Measurements from ENCODE around the gene FOXE3. TPM values are rescaled to one million over a fixed set of nuclear protein-coding genes. Genes with fewer than 3 reads are reported as not detected.

The FOXE3 gene
- total and polyA plus RNA-seq, 2 of the 4 experiments (the other 2 are of a cell fraction): 0.12 TPM; not detected in 1

DNA sequence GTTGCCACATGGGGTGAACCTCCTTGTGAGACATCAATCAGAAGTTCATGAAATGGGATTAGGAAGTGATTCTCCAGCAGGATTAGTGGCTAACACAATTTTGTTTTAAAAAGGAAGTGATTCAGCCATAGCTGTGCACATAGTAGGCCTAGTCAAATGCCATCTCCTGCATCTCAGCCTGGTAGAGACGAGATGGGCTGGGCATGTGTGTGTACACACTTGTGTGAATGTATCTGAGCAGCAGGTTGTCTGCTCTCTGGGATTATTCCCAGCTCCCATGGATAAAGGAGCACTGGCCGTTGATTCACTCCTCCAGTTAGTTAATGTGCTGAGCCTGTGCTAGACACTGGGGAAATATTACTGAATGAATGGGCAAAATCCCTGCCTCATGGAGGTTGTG is 2.0 kb downstream of the FOXE3 start:
- H3K9me1 ChIP-seq (ENCODE audit: insufficient read depth, low read length): no peaks in the 10 kb centered on the region
- H3K23ac ChIP-seq (ENCODE audit: low read depth, low read length): no peak overlapping the region
- H3K9me3 ChIP-seq (ENCODE audit: control insufficient read depth, insufficient read depth, low read length): no peaks in the 10 kb centered on the region
- peaks cover 48% of the 10 kb centered on the region for H3K27me3 ChIP-seq (ENCODE audit: control insufficient read depth, insufficient read depth, low read length)
- H4K8ac ChIP-seq (ENCODE audit: low read depth in 2 of 2, low read length in 2 of 2): no peak overlapping the region
- TF ChIP-seq CHD1 (IDR thresholded peaks at IDR 0.05; ENCODE audit: low read depth, low read length) (no peak), USF2 (IDR thresholded peaks at IDR 0.05; ENCODE audit: low read depth, low read length) (no peak), POLR2A (IDR thresholded peaks at IDR 0.05; ENCODE audit: low read depth, low read length) (no peak), RCOR1 (IDR thresholded peaks at IDR 0.05; ENCODE audit: insufficient replicate concordance, low read length) (no peak), CTCF (conservative IDR thresholded peaks at IDR 0.05; ENCODE audit: low read depth, low read length) (no peak), NFE2L2 (IDR thresholded peaks at IDR 0.05; ENCODE audit: low read depth, low read length) (no peak), MAFK (IDR thresholded peaks at IDR 0.05; ENCODE audit: low read depth, low read length) (no peak), MXI1 (IDR thresholded peaks at IDR 0.05; ENCODE audit: borderline replicate concordance, low read depth, low read length) (no peak), MAZ (IDR thresholded peaks at IDR 0.05; ENCODE audit: borderline replicate concordance, low read depth, low read length) (no peak), CEBPB (IDR thresholded peaks at IDR 0.05; ENCODE audit: low read depth, low read length) (no peak), SMC3 (IDR thresholded peaks at IDR 0.05; ENCODE audit: low read depth, low read length) (no peak), RFX5 (IDR thresholded peaks at IDR 0.05; ENCODE audit: low read depth, low read length) (no peak), RAD21 (IDR thresholded peaks at IDR 0.05; ENCODE audit: low read length) (no peak), FOS (IDR thresholded peaks at IDR 0.05; ENCODE audit: low read depth, low read length) (no peak), BHLHE40 (IDR thresholded peaks at IDR 0.05; ENCODE audit: low read depth, low read length) (no peak)
- TF ChIP-seq, protein P1, sequence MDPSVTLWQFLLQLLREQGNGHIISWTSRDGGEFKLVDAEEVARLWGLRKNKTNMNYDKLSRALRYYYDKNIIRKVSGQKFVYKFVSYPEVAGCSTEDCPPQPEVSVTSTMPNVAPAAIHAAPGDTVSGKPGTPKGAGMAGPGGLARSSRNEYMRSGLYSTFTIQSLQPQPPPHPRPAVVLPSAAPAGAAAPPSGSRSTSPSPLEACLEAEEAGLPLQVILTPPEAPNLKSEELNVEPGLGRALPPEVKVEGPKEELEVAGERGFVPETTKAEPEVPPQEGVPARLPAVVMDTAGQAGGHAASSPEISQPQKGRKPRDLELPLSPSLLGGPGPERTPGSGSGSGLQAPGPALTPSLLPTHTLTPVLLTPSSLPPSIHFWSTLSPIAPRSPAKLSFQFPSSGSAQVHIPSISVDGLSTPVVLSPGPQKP (IDR thresholded peaks at IDR 0.05; ENCODE audit: borderline replicate concordance, low read depth, low read length): no peak
- WGBS, 2 experiments (ENCODE audit: extremely low coverage in 2 of 2, insufficient read length in 1 of 2): no CpG with 5 or more reads among the region's 2 CpGs
- ChIA-PET CTCF (interaction anchor here (1.3 kb wide), 1 partner anchor 29 kb away, joined by 6 read pairs; no protein-coding TSS in a partner anchor), POLR2A (ENCODE audit: unreplicated experiment) (no interaction called here)
- no peak overlapping the region for H2AK5ac ChIP-seq (ENCODE audit: low read depth, low read length)
- no peaks in the 10 kb centered on the region for H3K36me3 ChIP-seq (ENCODE audit: control insufficient read depth, insufficient read depth, low read length)
- peaks cover 2% of the 10 kb centered on the region; the same call in 1 of the 2 replicates for H4K20me1 ChIP-seq (ENCODE audit: insufficient read depth, low read length)
- no peaks in the 10 kb centered on the region for H3K4me1 ChIP-seq (ENCODE audit: control insufficient read depth, insufficient read depth, low read length)
- no peak overlapping the region for H2AK9ac ChIP-seq (replicated peaks; ENCODE audit: low read depth, low read length, poor library complexity)
- no peaks in the 10 kb centered on the region for H3K79me1 ChIP-seq (ENCODE audit: low read depth in 1 of 2, low read length in 2 of 2)
- H3K14ac ChIP-seq (replicated peaks; ENCODE audit: low read depth, low read length): no peak overlapping the region
- H3K56ac ChIP-seq (ENCODE audit: extremely low read depth, insufficient read depth, low read length): no peak overlapping the region
- H3K27ac ChIP-seq (ENCODE audit: insufficient read depth, low read length): no peak overlapping the region
- no peak overlapping the region for H3K18ac ChIP-seq (ENCODE audit: low read depth, low read length)
- H2AFZ ChIP-seq (replicated peaks; ENCODE audit: low read length, poor library complexity): no peak overlapping the region
- DNase-seq (no peak), ATAC-seq (ENCODE audit: low read depth) (no peak)
- no peak overlapping the region for H3K9ac ChIP-seq (ENCODE audit: low read depth, low read length)
- intact Hi-C loops (cut with micrococcal nuclease): no loop called here
- H3K4me3 ChIP-seq (ENCODE audit: insufficient read depth, low read depth, low read length): no peak overlapping the region
- H2BK5ac ChIP-seq (ENCODE audit: low read depth, low read length, poor library complexity, severe bottlenecking): no peak overlapping the region
- H2BK15ac ChIP-seq (ENCODE audit: low read depth, low read length): no peak overlapping the region
- in situ Hi-C loops (cut with MboI; ENCODE audit: low sequenced_read_pairs): no loop called here
- dilution Hi-C loops (cut with HindIII; ENCODE audit: low sequenced_read_pairs, unreplicated experiment): no loop called here
- no TSS peak for BruUV-seq (replicated peaks)
- no peak overlapping the region for H2BK120ac ChIP-seq (ENCODE audit: low read depth, low read length)
- no peak overlapping the region for H2BK20ac ChIP-seq (ENCODE audit: low read depth, low read length)
- no peak overlapping the region for H4K91ac ChIP-seq (ENCODE audit: insufficient read depth, low read depth, low read length)
- H3K4ac ChIP-seq (ENCODE audit: low read depth, low read length): no peak overlapping the region
- H4K5ac ChIP-seq (ENCODE audit: low read depth, low read length): no peak overlapping the region
- H3K4me2 ChIP-seq (ENCODE audit: low read depth, low read length): no peak overlapping the region
